Trophoblast cell (in vitro differentiated cells and primary cell): ENCODE measurements around the gene DCN.
A peak's percentile ranks its signal among the peaks of the same experiment; 100 is the strongest.

ENCODE experiments used
- DNase-seq, 2 donors: peaks; one replicate each; pipeline ENCODE4 v3.0.0-alpha.2; 2016
- H2AFZ ChIP-seq: 2 replicates; pipeline ENCODE4 v1.6.1; 2013; ENCODE audit warnings: low read length, moderate library complexity, mild to moderate bottlenecking; ENCODE audit not compliant: insufficient read depth, poor library complexity
- H2AK5ac ChIP-seq: 2 replicates; pipeline ENCODE4 v1.6.1; 2013; ENCODE audit warnings: mild to moderate bottlenecking, low read length
- H2BK120ac ChIP-seq: 2 replicates; pipeline ENCODE4 v1.6.1; 2013; ENCODE audit warnings: low read length, mild to moderate bottlenecking, moderate library complexity; ENCODE audit not compliant: insufficient read depth, poor library complexity
- H2BK12ac ChIP-seq: 2 replicates; pipeline ENCODE4 v1.6.1; 2013; ENCODE audit warnings: mild to moderate bottlenecking, low read length, moderate library complexity
- H2BK5ac ChIP-seq: 2 replicates; pipeline ENCODE4 v1.6.1; 2013; ENCODE audit warnings: low read length, low read depth, moderate library complexity, mild to moderate bottlenecking; ENCODE audit not compliant: poor library complexity
- H3K14ac ChIP-seq: 2 replicates; pipeline ENCODE4 v1.6.1; 2013; ENCODE audit warnings: mild to moderate bottlenecking, low read length
- H3K18ac ChIP-seq: 2 replicates; pipeline ENCODE4 v1.6.1; 2013; ENCODE audit warnings: mild to moderate bottlenecking, low read length
- H3K23ac ChIP-seq: 2 replicates; pipeline ENCODE4 v1.6.1; 2013; ENCODE audit warnings: low read length
- H3K27ac ChIP-seq: 2 replicates; pipeline ENCODE4 v1.5.1; 2013; ENCODE audit warnings: low read depth, mild to moderate bottlenecking, inconsistent platforms, low read length, moderate library complexity
- H3K27me3 ChIP-seq: 2 replicates; pipeline ENCODE4 v1.6.1; 2013; ENCODE audit warnings: inconsistent platforms, mild to moderate bottlenecking, low read length, moderate library complexity; ENCODE audit not compliant: insufficient read depth
- H3K36me3 ChIP-seq, 2 experiments: 1 replicate in 1 of 2; 2 replicates in 1 of 2; pipeline ENCODE4 v1.6.1; 2013; ENCODE audit warnings: low read length in 2 of 2, mild to moderate bottlenecking in 2 of 2, moderate library complexity in 1 of 2; ENCODE audit not compliant: insufficient read depth in 2 of 2, control insufficient read depth in 1 of 2
- H3K4ac ChIP-seq: 2 replicates; pipeline ENCODE4 v1.6.1; 2013; ENCODE audit warnings: low read depth, mild to moderate bottlenecking, low read length, moderate library complexity
- H3K4me1 ChIP-seq, 2 experiments: 1 replicate in 1 of 2; 2 replicates in 1 of 2; pipeline ENCODE4 v1.6.1; 2013; ENCODE audit warnings: low read length in 2 of 2, mild to moderate bottlenecking in 2 of 2, moderate library complexity in 1 of 2; ENCODE audit not compliant: insufficient read depth in 2 of 2, control insufficient read depth in 1 of 2
- H3K4me2 ChIP-seq: 2 replicates; pipeline ENCODE4 v1.6.1; 2013; ENCODE audit warnings: inconsistent platforms, mild to moderate bottlenecking, low read length, moderate library complexity
- H3K4me3 ChIP-seq: 2 replicates; pipeline ENCODE4 v1.5.1; 2013; ENCODE audit warnings: mild to moderate bottlenecking, low read depth, low read length, inconsistent platforms
- H3K79me1 ChIP-seq: one replicate; pipeline ENCODE4 v1.6.1; 2013; ENCODE audit warnings: low read length
- H3K79me2 ChIP-seq: 2 replicates; pipeline ENCODE4 v1.6.1; 2013; ENCODE audit warnings: low read length, mild to moderate bottlenecking; ENCODE audit not compliant: control insufficient read depth, insufficient read depth, poor library complexity
- H3K9ac ChIP-seq: 2 replicates; pipeline ENCODE4 v1.6.1; 2013; ENCODE audit warnings: mild to moderate bottlenecking, low read length
- H3K9me3 ChIP-seq: 2 replicates; pipeline ENCODE4 v1.6.1; 2013; ENCODE audit warnings: low read depth, mild to moderate bottlenecking, control low read depth, inconsistent platforms, low read length; ENCODE audit not compliant: insufficient read depth
- H4K12ac ChIP-seq: 2 replicates; pipeline ENCODE4 v1.6.1; 2013; ENCODE audit warnings: low read depth, mild to moderate bottlenecking, low read length, moderate library complexity
- H4K8ac ChIP-seq: 2 replicates; pipeline ENCODE4 v1.6.1; 2013; ENCODE audit warnings: low read depth, mild to moderate bottlenecking, low read length, moderate library complexity
- H4K91ac ChIP-seq: one replicate; pipeline ENCODE4 v1.6.1; 2013; ENCODE audit warnings: low read depth, mild to moderate bottlenecking, low read length, moderate library complexity
- WGBS: extraction: QIAGEN DNeasy Blood & Tissue Kit; methylation state at CpG from one replicate; pipeline ENCODE4 v1.1.7; 2013; ENCODE audit warnings: missing lambda C conversion rate; ENCODE audit not compliant: insufficient read length, insufficient coverage; ENCODE audit errors: extremely low coverage; 5-methylcytosine and 5-hydroxymethylcytosine counted together

Gene DCN

DNA sequence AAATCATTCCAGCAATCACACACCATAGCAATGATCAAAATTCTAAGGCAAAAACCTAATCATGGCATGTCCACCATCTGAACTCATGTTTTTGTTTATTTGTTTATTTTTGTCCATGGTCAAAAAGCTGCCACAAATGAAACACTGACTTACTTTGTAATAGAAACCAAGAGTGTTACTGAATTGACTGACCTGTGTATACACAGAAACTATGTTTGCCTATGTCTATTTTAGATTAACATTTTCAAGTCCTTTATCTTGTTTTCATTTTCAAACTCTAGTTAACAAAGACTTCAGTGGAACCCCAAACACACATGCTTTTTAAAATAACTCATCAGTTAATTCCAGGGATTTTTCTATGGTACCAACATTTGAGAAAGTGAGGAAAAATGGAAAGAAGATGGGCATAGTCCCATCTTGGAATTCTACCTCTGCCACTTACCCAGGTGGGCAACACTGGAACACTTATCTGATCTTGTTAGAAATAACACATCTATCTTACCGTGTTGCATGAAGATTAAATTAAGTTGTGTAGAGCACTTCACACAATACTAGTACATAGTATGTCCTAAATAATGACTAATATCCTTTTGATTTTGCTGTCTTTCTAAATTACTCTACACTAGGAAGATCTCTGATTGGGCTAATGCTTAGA is 77.7 kb downstream of the DCN start:
- Histone ChIP-seq H3K4me2 (no peak overlapping the region), H3K9me3 (no peaks in the 10 kb centered on the region), H3K4me3 (no peak overlapping the region), H3K4ac (no peak overlapping the region), H4K91ac (no peak overlapping the region), H2BK12ac (no peak overlapping the region), H2BK5ac (no peak overlapping the region), H3K4me1 (peaks cover 3 to 12% of the 10 kb centered on the region in 2 experiments), H2BK120ac (no peak overlapping the region), H3K27ac (no peak overlapping the region), H4K12ac (no peak overlapping the region), H3K79me2 (peaks cover 4% of the 10 kb centered on the region), H3K14ac (no peak overlapping the region), H3K27me3 (no peaks in the 10 kb centered on the region), H2AFZ (no peak overlapping the region), H3K23ac (no peak overlapping the region), H3K36me3 (peaks cover 7 to 11% of the 10 kb centered on the region in 2 experiments), H3K18ac (no peak overlapping the region), H2AK5ac (no peak overlapping the region), H3K9ac (no peak overlapping the region), H4K8ac (no peak overlapping the region), H3K79me1 (peaks cover 10% of the 10 kb centered on the region)
- no peak for DNase-seq
- WGBS, result no CpG with 5 or more reads among the region's 1 CpG

DNA sequence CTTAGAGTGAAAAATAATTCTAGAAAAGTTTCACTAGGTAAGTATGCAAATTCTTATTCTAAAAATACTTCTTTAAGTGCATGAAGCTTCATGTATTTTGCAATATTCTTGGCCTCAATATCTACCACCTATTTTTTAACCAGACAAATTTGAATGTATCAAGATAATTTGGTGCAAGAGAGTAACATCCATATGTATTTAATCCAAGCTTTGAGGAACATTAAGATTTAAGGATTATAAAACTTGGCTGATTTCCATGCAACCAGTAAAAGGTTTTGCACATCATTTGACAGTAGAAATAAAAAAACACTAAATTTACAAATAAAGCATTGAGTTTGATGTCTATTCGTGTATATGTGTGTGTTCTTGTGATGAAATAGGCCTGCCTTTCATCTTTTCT is 79.0 kb downstream of the DCN start:
- H2BK12ac ChIP-seq, result no peak overlapping the region
- H3K4me1 ChIP-seq, result peaks cover 3 to 11% of the 10 kb centered on the region in 2 experiments
- no peak overlapping the region for H2BK120ac ChIP-seq
- H3K36me3 ChIP-seq, result peaks cover 7 to 11% of the 10 kb centered on the region in 2 experiments
- no peak overlapping the region for H4K12ac ChIP-seq
- no peaks in the 10 kb centered on the region for H3K27me3 ChIP-seq
- no peak overlapping the region for H2AK5ac ChIP-seq
- H3K27ac ChIP-seq, result no peak overlapping the region
- H4K91ac ChIP-seq, result no peak overlapping the region
- peaks cover 4% of the 10 kb centered on the region for H3K79me2 ChIP-seq
- no peak overlapping the region for H3K4me2 ChIP-seq
- no peak overlapping the region for H3K4ac ChIP-seq
- H4K8ac ChIP-seq, result no peak overlapping the region
- H2BK5ac ChIP-seq, result no peak overlapping the region
- no peak for DNase-seq
- H2AFZ ChIP-seq, result no peak overlapping the region
- H3K79me1 ChIP-seq, result peaks cover 8% of the 10 kb centered on the region
- H3K4me3 ChIP-seq, result no peak overlapping the region
- WGBS, result no CpG with 5 or more reads among the region's 1 CpG
- H3K23ac ChIP-seq, result no peak overlapping the region
- no peak overlapping the region for H3K9ac ChIP-seq
- H3K14ac ChIP-seq, result no peak overlapping the region
- H3K18ac ChIP-seq, result no peak overlapping the region
- H3K9me3 ChIP-seq, result no peaks in the 10 kb centered on the region

DNA sequence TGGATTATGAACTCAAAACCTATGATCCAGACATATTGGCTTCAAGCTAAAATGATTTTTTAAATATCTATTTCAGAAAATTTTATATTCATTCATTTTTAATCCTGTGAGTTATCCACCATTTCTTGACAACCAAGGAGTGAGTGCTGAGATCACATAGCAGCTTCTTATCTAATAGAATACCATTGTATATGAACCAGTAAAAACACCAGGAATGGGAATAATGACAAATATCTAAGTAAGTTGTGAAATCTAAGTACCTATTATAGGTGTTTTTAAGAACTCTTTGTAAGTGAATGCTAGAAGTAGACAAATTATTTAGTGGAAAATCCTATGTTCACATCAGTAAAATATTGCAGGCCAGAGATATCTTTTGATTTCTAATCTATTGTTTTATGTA is 79.5 kb downstream of the DCN start:
- H3K23ac ChIP-seq, result no peak overlapping the region
- H2AK5ac ChIP-seq, result no peak overlapping the region
- no peak overlapping the region for H3K14ac ChIP-seq
- peak; percentile 17 to 81 for DNase-seq
- no peak overlapping the region for H3K4me3 ChIP-seq
- H2BK12ac ChIP-seq, result no peak overlapping the region
- H3K36me3 ChIP-seq, result peaks cover 7 to 11% of the 10 kb centered on the region in 2 experiments
- no peak overlapping the region for H3K9ac ChIP-seq
- no peak overlapping the region for H2BK5ac ChIP-seq
- H3K4ac ChIP-seq, result no peak overlapping the region
- H4K8ac ChIP-seq, result no peak overlapping the region
- H3K27me3 ChIP-seq, result no peaks in the 10 kb centered on the region
- H4K12ac ChIP-seq, result no peak overlapping the region
- H2BK120ac ChIP-seq, result no peak overlapping the region
- H3K4me1 ChIP-seq, result peaks cover 3 to 10% of the 10 kb centered on the region in 2 experiments
- no peak overlapping the region for H3K18ac ChIP-seq
- no peaks in the 10 kb centered on the region for H3K9me3 ChIP-seq
- H4K91ac ChIP-seq, result no peak overlapping the region
- no peak overlapping the region for H3K27ac ChIP-seq
- no peak overlapping the region for H3K4me2 ChIP-seq
- H2AFZ ChIP-seq, result no peak overlapping the region
- peaks cover 7% of the 10 kb centered on the region for H3K79me1 ChIP-seq
- H3K79me2 ChIP-seq, result peaks cover 4% of the 10 kb centered on the region

DNA sequence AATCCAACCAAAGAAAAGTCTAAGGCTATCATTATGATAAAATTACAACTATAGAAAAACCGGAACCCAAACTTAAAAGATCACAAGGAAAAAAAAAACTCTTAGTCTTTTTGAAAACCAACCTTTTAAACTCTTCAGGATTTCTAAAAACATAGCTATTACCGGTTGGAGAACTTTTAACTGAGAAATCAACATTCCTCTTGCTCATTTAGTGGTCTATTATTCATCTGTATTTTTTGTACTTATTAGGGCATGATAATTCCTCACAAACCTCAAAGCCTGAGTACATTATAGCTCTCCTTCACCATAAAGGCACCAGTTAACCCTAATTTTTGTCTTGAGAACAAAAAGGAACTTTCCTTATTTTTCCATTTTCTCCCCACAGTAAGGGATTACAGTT is 81.7 kb downstream of the DCN start:
- WGBS, result no CpG with 5 or more reads among the region's 2 CpGs

More for the DNA sequence above, 81.7 kb downstream of the DCN start:
- H3K36me3 ChIP-seq, result peaks cover 0 to 8% of the 10 kb centered on the region in 2 experiments
- no peak overlapping the region for H2AFZ ChIP-seq
- H3K4me2 ChIP-seq, result no peak overlapping the region
- H3K27me3 ChIP-seq, result no peaks in the 10 kb centered on the region
- H4K12ac ChIP-seq, result no peak overlapping the region
- H3K4me3 ChIP-seq, result no peak overlapping the region
- no peaks in the 10 kb centered on the region for H3K79me2 ChIP-seq
- H3K18ac ChIP-seq, result no peak overlapping the region
- no peak overlapping the region for H2BK120ac ChIP-seq
- H3K9me3 ChIP-seq, result peaks cover under 1% of the 10 kb centered on the region
- H3K79me1 ChIP-seq, result peaks cover under 1% of the 10 kb centered on the region
- H3K27ac ChIP-seq, result no peak overlapping the region
- no peak overlapping the region for H3K9ac ChIP-seq
- peaks cover 0 to 2% of the 10 kb centered on the region in 2 experiments for H3K4me1 ChIP-seq
- H3K4ac ChIP-seq, result no peak overlapping the region
- H2BK5ac ChIP-seq, result no peak overlapping the region
- H3K23ac ChIP-seq, result no peak overlapping the region
- no peak overlapping the region for H2BK12ac ChIP-seq
- DNase-seq, result no peak
- H4K8ac ChIP-seq, result no peak overlapping the region
- H4K91ac ChIP-seq, result no peak overlapping the region
- H3K14ac ChIP-seq, result no peak overlapping the region
- H2AK5ac ChIP-seq, result no peak overlapping the region
